ENCODE data around the gene SEC61A2.
A peak's percentile ranks its signal among the peaks of the same experiment; 100 is the strongest.

Gene SEC61A2

DNA sequence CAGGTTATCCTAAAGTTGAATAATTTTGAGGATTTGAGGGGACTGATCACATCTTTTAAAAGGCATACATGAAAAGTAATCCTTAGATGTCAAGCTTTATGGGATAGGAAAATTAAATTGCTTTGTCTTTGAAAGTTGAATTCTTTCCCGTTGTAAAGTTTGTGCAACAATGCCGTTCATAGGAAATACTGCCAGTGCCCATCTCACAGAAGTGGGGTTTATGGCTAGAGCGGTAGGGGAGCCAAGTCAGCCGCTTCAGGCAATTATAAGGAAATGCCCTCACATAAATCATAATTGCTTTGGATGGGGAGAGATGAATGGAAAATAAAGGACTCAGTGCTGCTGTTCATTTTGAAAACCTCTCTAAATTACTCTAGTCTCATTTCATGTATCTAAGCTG lies 84.6 kb downstream of the SEC61A2 start:
- DNase-seq (ENCODE audit: low read depth in 2 of 2): no peak
- TF ChIP-seq, protein P1, sequence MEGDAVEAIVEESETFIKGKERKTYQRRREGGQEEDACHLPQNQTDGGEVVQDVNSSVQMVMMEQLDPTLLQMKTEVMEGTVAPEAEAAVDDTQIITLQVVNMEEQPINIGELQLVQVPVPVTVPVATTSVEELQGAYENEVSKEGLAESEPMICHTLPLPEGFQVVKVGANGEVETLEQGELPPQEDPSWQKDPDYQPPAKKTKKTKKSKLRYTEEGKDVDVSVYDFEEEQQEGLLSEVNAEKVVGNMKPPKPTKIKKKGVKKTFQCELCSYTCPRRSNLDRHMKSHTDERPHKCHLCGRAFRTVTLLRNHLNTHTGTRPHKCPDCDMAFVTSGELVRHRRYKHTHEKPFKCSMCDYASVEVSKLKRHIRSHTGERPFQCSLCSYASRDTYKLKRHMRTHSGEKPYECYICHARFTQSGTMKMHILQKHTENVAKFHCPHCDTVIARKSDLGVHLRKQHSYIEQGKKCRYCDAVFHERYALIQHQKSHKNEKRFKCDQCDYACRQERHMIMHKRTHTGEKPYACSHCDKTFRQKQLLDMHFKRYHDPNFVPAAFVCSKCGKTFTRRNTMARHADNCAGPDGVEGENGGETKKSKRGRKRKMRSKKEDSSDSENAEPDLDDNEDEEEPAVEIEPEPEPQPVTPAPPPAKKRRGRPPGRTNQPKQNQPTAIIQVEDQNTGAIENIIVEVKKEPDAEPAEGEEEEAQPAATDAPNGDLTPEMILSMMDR (IDR thresholded peaks at IDR 0.05; ENCODE audit: low read depth, low read length): no peak
- no peak overlapping the region for H3K4me3 ChIP-seq (replicated peaks in 1 of 2; ENCODE audit: low read depth in 2 of 2, low read length in 2 of 2)

DNA sequence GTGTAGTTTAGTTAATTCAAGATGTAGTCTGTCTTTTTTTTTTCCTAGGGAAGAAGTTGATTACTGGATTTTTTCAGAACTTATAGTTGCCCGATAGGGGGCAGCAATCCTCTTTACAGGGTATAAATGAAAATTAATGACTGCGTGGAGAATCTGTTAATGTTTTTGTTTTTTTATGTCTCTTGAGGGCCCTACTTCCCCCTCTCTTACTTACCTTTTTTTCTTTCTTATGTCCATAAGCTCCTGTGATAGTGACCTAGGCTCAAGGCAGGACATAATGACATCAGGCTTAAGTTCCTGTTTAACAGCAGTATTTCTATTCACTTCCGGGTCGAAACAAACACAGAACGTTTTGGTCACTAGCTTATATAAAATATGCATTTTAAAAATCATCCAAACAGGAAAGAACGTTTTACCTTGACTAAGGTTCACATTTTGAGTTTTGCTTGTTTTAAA lies 85.3 kb downstream of the SEC61A2 start:
- peak; percentile 73 to 74 for DNase-seq (ENCODE audit: low read depth in 2 of 2)
- H3K4me3 ChIP-seq (replicated peaks in 1 of 2; ENCODE audit: low read depth in 2 of 2, low read length in 2 of 2): no peak overlapping the region
- TF ChIP-seq, protein P1 (IDR thresholded peaks at IDR 0.05; ENCODE audit: low read depth, low read length): peak; percentile 62
